MM.1S (cell line): Measurements from ENCODE around the gene OTULINL.

Source experiments
- DNase-seq: peaks from one replicate; pipeline ENCODE4 v3.0.0-alpha.2; 2015
- H2AFZ ChIP-seq: fragments of 300-600 bp; sonication (generic); 2 replicates; pipeline ENCODE4 v1.6.0; 2016; ENCODE audit warnings: antibody characterized with exemption, low read length
- H3F3A ChIP-seq: fragments of 300-600 bp; sonication (generic); 2 replicates; pipeline ENCODE4 v1.6.1; 2016; ENCODE audit warnings: mild to moderate bottlenecking, antibody characterized with exemption, low read length, moderate library complexity, mixed read lengths; ENCODE audit not compliant: insufficient read depth
- H3K27ac ChIP-seq: fragments of 300-600 bp; sonication (generic); 2 replicates; pipeline ENCODE4 v1.5.1; 2016; ENCODE audit warnings: mild to moderate bottlenecking, low read length
- H3K27me3 ChIP-seq: fragments of 300-600 bp; sonication (generic); replicated peaks from 2 replicates; pipeline ENCODE4 v1.6.0; 2016; ENCODE audit warnings: low read length; ENCODE audit not compliant: insufficient read depth
- H3K36me3 ChIP-seq: fragments of 300-600 bp; sonication (generic); replicated peaks from 2 replicates; pipeline ENCODE4 v1.6.1; 2016; ENCODE audit warnings: mild to moderate bottlenecking, low read length, mixed read lengths; ENCODE audit not compliant: insufficient read depth
- H3K4me1 ChIP-seq: fragments of 300-600 bp; sonication (generic); 2 replicates; pipeline ENCODE4 v1.6.1; 2016; ENCODE audit warnings: low read length, mixed read lengths
- H3K4me2 ChIP-seq: fragments of 300-600 bp; sonication (generic); 2 replicates; pipeline ENCODE4 v1.6.0; 2016; ENCODE audit warnings: low read depth, low read length
- H3K4me3 ChIP-seq: fragments of 300-600 bp; sonication (generic); 2 replicates; pipeline ENCODE4 v1.5.1; 2016; ENCODE audit warnings: low read length, mixed read lengths
- H3K79me2 ChIP-seq: fragments of 300-600 bp; sonication (generic); 2 replicates; pipeline ENCODE4 v1.6.1; 2016; ENCODE audit warnings: mixed run types, low read length, mixed read lengths
- H3K9ac ChIP-seq: fragments of 300-600 bp; sonication (generic); 2 replicates; pipeline ENCODE4 v1.6.1; 2016; ENCODE audit warnings: low read length, mixed read lengths
- H3K9me2 ChIP-seq: fragments of 300-600 bp; sonication (generic); replicated peaks from 2 replicates; pipeline ENCODE4 v1.6.1; 2016; ENCODE audit warnings: mild to moderate bottlenecking, low read length, mixed read lengths; ENCODE audit not compliant: insufficient read depth
- H3K9me3 ChIP-seq: fragments of 300-600 bp; sonication (generic); replicated peaks from 2 replicates; pipeline ENCODE4 v1.6.1; 2016; ENCODE audit warnings: mild to moderate bottlenecking, low read length, mixed read lengths; ENCODE audit not compliant: insufficient read depth
- H4K20me1 ChIP-seq: fragments of 300-600 bp; sonication (generic); 2 replicates; pipeline ENCODE4 v1.6.1; 2016; ENCODE audit warnings: mild to moderate bottlenecking, low read length, moderate library complexity, mixed read lengths; ENCODE audit not compliant: insufficient read depth
- CTCF ChIP-seq: fragments of 300-600 bp; sonication (generic); IDR thresholded peaks from 2 replicates; pipeline ENCODE4 v1.5.1; 2016; ENCODE audit warnings: antibody characterized with exemption, low read length, mixed read lengths
- EZH2 ChIP-seq: fragments of 300-600 bp; sonication (generic); optimal IDR thresholded peaks from 2 replicates; pipeline ENCODE3; 2017; ENCODE audit warnings: low read depth, mild to moderate bottlenecking, antibody characterized with exemption, low read length, mixed read lengths
- EZH2phosphoT487 ChIP-seq: fragments of 300-600 bp; sonication (generic); IDR thresholded peaks from 2 replicates; pipeline ENCODE4 v1.6.1; 2018; ENCODE audit warnings: antibody characterized with exemption, low read length

Gene OTULINL

GRCh38 chr5:14659821-14660607 lies 78.4 kb downstream of the OTULINL start:
- no peaks in the 10 kb centered on the region for H3K9me2 ChIP-seq
- H3K4me2 ChIP-seq, result no peak overlapping the region
- no peaks in the 10 kb centered on the region for H3K27me3 ChIP-seq
- H3K4me3 ChIP-seq, result no peak overlapping the region
- no peak overlapping the region for H2AFZ ChIP-seq
- DNase-seq, result no peak
- no peaks in the 10 kb centered on the region for H4K20me1 ChIP-seq
- H3K9ac ChIP-seq, result no peak overlapping the region
- no peaks in the 10 kb centered on the region for H3K9me3 ChIP-seq
- TF ChIP-seq CTCF, result no peak
- no peak for TF ChIP-seq EZH2phosphoT487
- TF ChIP-seq EZH2, result no peak
- peaks cover 14% of the 10 kb centered on the region for H3K79me2 ChIP-seq
- no peaks in the 10 kb centered on the region for H3K36me3 ChIP-seq
- H3K27ac ChIP-seq, result no peak overlapping the region
- H3K4me1 ChIP-seq, result 0 out of 2 replicates have a peak, but pooled peaks cover 3% of the 10 kb centered on the region
- H3F3A ChIP-seq, result peaks cover 14% of the 10 kb centered on the region

- Histone ChIP-seq H3K4me1 (0 out of 2 replicates have a peak, but pooled peaks cover 3% of the 10 kb centered on the region), H3K4me3 (no peak overlapping the region), H3K9ac (no peak overlapping the region), H3K79me2 (peaks cover 22% of the 10 kb centered on the region), H3K9me2 (no peaks in the 10 kb centered on the region), H3K27ac (no peak overlapping the region), H3F3A (peaks cover 22% of the 10 kb centered on the region), H3K4me2 (no peak overlapping the region), H3K9me3 (no peaks in the 10 kb centered on the region), H3K27me3 (no peaks in the 10 kb centered on the region), H3K36me3 (no peaks in the 10 kb centered on the region), H4K20me1 (no peaks in the 10 kb centered on the region), H2AFZ (no peak overlapping the region)
- DNase-seq, result no peak
- TF ChIP-seq EZH2phosphoT487, result no peak
- no peak for TF ChIP-seq CTCF
- TF ChIP-seq EZH2, result no peak
Measured at GRCh38 chr5:14660833-14661232, 79.2 kb downstream of the OTULINL start.
